Upper lobe of left lung (tissue), 6 donors: ENCODE measurements around the gene GRK2. TPM values are rescaled to one million over a fixed set of nuclear protein-coding genes. Genes with fewer than 3 reads are reported as not detected.
A peak's percentile ranks its signal among the peaks of the same experiment; 100 is the strongest.
"Not testable (repeated sequence)": the region's sequence is repeated elsewhere in the genome, so short reads cannot be mapped to it uniquely, and the experiment has no call there.

Experiments
- ATAC-seq, 2 donors: fragments of 200-7000 bp; cut with Tn5 transposase; one replicate each; pipeline ENCODE4 v1.9.1; 2022; ENCODE audit warnings: mild to moderate bottlenecking in 2 of 2, moderate library complexity in 2 of 2; ENCODE audit not compliant: low FRiP score in 2 of 2
- DNase-seq, 2 donors: peaks; one replicate each; pipeline ENCODE4 v3.0.0-alpha.2; 2019 to 2020
- H3K27ac ChIP-seq, 4 donors: fragments of 200-600 bp; sonication (generic); one replicate each; pipeline ENCODE4 v1.5.1; 2016 to 2019
- H3K27me3 ChIP-seq, 4 donors: fragments of 200-600 bp; sonication (generic); one replicate each; pipeline ENCODE4 v1.5.1; 2017 to 2019
- H3K36me3 ChIP-seq, 4 donors: fragments of 200-600 bp; sonication (generic); one replicate each; pipeline ENCODE4 v1.5.1; 2016 to 2019
- H3K4me1 ChIP-seq, 4 donors: fragments of 200-600 bp; sonication (generic); one replicate each; pipeline ENCODE4 v1.5.1; 2018 to 2019
- H3K4me3 ChIP-seq, 4 donors: fragments of 200-600 bp; sonication (generic); one replicate each; pipeline ENCODE4 v1.5.1; 2017 to 2019; ENCODE audit warnings: mild to moderate bottlenecking in 2 of 4, moderate library complexity in 1 of 4
- H3K9me3 ChIP-seq, 4 donors: fragments of 200-600 bp; sonication (generic); one replicate each; pipeline ENCODE4 v1.5.1; 2018 to 2019
- EP300 ChIP-seq, 4 donors: sonication (generic); formaldehyde crosslinking; IDR thresholded peaks; one replicate each; pipeline ENCODE4 v1.5.1; 2017; ENCODE audit warnings: antibody characterized with exemption in 4 of 4, control low read depth in 2 of 4
- POLR2A ChIP-seq, 4 donors: fragments of 450-650 bp; IDR thresholded peaks; one replicate each; pipeline ENCODE4 v1.5.1; 2016 to 2017; ENCODE audit warnings: antibody characterized with exemption in 4 of 4, mild to moderate bottlenecking in 2 of 4
- POLR2AphosphoS5 ChIP-seq, 2 donors: sonication (generic); formaldehyde crosslinking; IDR thresholded peaks; one replicate each; pipeline ENCODE4 v1.5.1; 2017; ENCODE audit warnings: antibody characterized with exemption in 2 of 2
- WGBS, 2 donors: methylation state at CpG; one replicate each; pipeline ENCODE4 v1.1.5; 2017 to 2018; 5-methylcytosine and 5-hydroxymethylcytosine counted together
- total RNA-seq, 6 donors: library from RNA; depleted of rRNA in 4 of 6; stranded (reverse); fragments of >200 nt in 4 of 6; gene quantifications; one replicate each; pipeline versions ENCODE4 v1.1.0 to v1.2.1, GENCODE V29; 2016 to 2021
- TF ChIP-seq, protein P1 (sequence below), 6 experiments: fragments of 450-650 bp in 4 of 6; fragments of 200-600 bp in 2 of 6; sonication (generic) in 2 of 6; IDR thresholded peaks; one replicate each; pipeline ENCODE4 v1.5.1; 2016 to 2019; ENCODE audit warnings: antibody characterized with exemption in 6 of 6
- donor health status: DM: no; HTN: no; CAD: no; lungs with moderate emphysema.
- donor health status: DM: no; HTN: yes; CAD: no; lungs with severe emphysema.

GRK2 gene
- total RNA-seq, 6 donors from 2014 or later: 76.9 to 232 (median 117) TPM

DNA sequence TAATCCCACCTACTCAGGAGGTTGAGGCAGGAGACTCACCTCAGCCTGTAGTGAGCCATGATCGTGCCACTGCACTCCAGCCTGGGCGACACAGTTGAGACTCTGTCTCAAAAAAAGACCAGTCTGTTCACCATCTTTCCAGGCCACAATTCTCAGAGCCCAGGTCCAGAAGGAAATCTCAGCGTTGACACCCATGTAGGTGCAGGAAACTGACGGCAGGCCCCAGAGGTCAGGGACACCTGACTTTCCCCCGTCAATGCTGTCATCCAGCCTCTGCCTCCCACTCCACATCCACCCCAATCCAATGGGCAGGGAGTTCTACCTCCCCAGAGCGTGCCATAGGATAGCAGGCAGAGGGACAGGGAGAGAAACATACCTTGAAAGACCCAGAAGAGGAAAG, 5.9 kb upstream of the GRK2 start:
- Histone ChIP-seq H3K9me3 (no peaks in the 10 kb centered on the region), H3K36me3 (peaks cover 3 to 20% (median 14%) of the 10 kb centered on the region in 4 donors), H3K27ac (no peak overlapping the region), H3K4me1 (peaks cover 21 to 24% (median 22%) of the 10 kb centered on the region in 4 donors), H3K4me3 (no peak overlapping the region), H3K27me3 (no peaks in the 10 kb centered on the region)
- 81 to 84% methylated on average over 5 to 6 of the region's 6 CpGs for WGBS, 2 donors
- TF ChIP-seq, protein P1, sequence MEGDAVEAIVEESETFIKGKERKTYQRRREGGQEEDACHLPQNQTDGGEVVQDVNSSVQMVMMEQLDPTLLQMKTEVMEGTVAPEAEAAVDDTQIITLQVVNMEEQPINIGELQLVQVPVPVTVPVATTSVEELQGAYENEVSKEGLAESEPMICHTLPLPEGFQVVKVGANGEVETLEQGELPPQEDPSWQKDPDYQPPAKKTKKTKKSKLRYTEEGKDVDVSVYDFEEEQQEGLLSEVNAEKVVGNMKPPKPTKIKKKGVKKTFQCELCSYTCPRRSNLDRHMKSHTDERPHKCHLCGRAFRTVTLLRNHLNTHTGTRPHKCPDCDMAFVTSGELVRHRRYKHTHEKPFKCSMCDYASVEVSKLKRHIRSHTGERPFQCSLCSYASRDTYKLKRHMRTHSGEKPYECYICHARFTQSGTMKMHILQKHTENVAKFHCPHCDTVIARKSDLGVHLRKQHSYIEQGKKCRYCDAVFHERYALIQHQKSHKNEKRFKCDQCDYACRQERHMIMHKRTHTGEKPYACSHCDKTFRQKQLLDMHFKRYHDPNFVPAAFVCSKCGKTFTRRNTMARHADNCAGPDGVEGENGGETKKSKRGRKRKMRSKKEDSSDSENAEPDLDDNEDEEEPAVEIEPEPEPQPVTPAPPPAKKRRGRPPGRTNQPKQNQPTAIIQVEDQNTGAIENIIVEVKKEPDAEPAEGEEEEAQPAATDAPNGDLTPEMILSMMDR (IDR thresholded peaks at IDR 0.05): no peak
- TF ChIP-seq POLR2AphosphoS5 (IDR thresholded peaks at IDR 0.05): no peak
- ATAC-seq (no peak), DNase-seq (no peak)

GRCh38 chr11:67260885-67261639, 5.2 kb upstream of the GRK2 start:
- H3K36me3 ChIP-seq: peaks cover 0 to 13% (median 8%) of the 10 kb centered on the region in 4 donors
- not testable (repeated sequence) for H3K27me3 ChIP-seq, H3K9me3 ChIP-seq
- H3K27ac ChIP-seq: peak overlapping the region in 1 of 4 donors; percentile 31
- 42 to 74% methylated on average over 23 to 39 of the region's 50 CpGs for WGBS, 2 donors
- peaks cover 26 to 29% (median 27%) of the 10 kb centered on the region in 4 donors for H3K4me1 ChIP-seq
- peak overlapping the region in 3 of 4 donors; percentile 25 to 40 (median 39) for H3K4me3 ChIP-seq
- DNase-seq (peak in 1 of 2 donors; percentile 94), ATAC-seq (peak in 1 of 2 donors; percentile 54)

- no peak for TF ChIP-seq POLR2A (IDR thresholded peaks at IDR 0.05)
- TF ChIP-seq EP300 (IDR thresholded peaks at IDR 0.05): no peak
- TF ChIP-seq POLR2AphosphoS5 (IDR thresholded peaks at IDR 0.05): no peak
- TF ChIP-seq, protein P1 (IDR thresholded peaks at IDR 0.05): no peak
- peaks cover 0 to 8% (median 3%) of the 10 kb centered on the region in 4 donors for H3K36me3 ChIP-seq
- 21 to 36% methylated on average over 8 to 14 of the region's 18 CpGs for WGBS, 2 donors
- peaks cover 26 to 30% (median 27%) of the 10 kb centered on the region in 4 donors for H3K4me1 ChIP-seq
- no peaks in the 10 kb centered on the region for H3K27me3 ChIP-seq
- peak overlapping the region in 1 of 4 donors; percentile 31 for H3K27ac ChIP-seq
- H3K9me3 ChIP-seq: no peaks in the 10 kb centered on the region
- ATAC-seq (no peak), DNase-seq (no peak)
- peak overlapping the region in 3 of 4 donors; percentile 25 to 40 (median 39) for H3K4me3 ChIP-seq
Observed at GRCh38 chr11:67261640-67261945, 4.7 kb upstream of the GRK2 start.

GRCh38 chr11:67261946-67262681, 4.2 kb upstream of the GRK2 start:
- 56 to 63% methylated on average over 13 to 18 of the region's 18 CpGs for WGBS, 2 donors

More at GRCh38 chr11:67261946-67262681, 4.2 kb upstream of the GRK2 start:
- H3K4me1 ChIP-seq: peaks cover 26 to 30% (median 27%) of the 10 kb centered on the region in 4 donors
- H3K27me3 ChIP-seq: no peaks in the 10 kb centered on the region
- no peaks in the 10 kb centered on the region for H3K9me3 ChIP-seq
- H3K4me3 ChIP-seq: no peak overlapping the region
- peaks cover 0 to 3% (median 0%) of the 10 kb centered on the region in 4 donors for H3K36me3 ChIP-seq
- ATAC-seq (no peak), DNase-seq (no peak)
- TF ChIP-seq EP300 (IDR thresholded peaks at IDR 0.05): no peak
- TF ChIP-seq, protein P1 (IDR thresholded peaks at IDR 0.05): no peak
- TF ChIP-seq POLR2A (IDR thresholded peaks at IDR 0.05): no peak
- no peak for TF ChIP-seq POLR2AphosphoS5 (IDR thresholded peaks at IDR 0.05)
- peak overlapping the region in 2 of 4 donors; percentile 74 for H3K27ac ChIP-seq
